Tibial artery (tissue), 4 donors: ENCODE measurements around the gene TRDN.

ENCODE experiments used
- DNase-seq, 2 donors: peaks; one replicate each; pipeline ENCODE4 v3.0.0-alpha.2; 2019
- H3K27ac ChIP-seq, 2 donors: fragments of 200-600 bp; sonication (generic) in 1 of 2; 1 replicate in 1 of 2; 2 replicates in 1 of 2; pipeline ENCODE4 v1.5.1; 2018 to 2019; ENCODE audit warnings: mild to moderate bottlenecking in 1 of 2
- H3K27me3 ChIP-seq, 2 donors: fragments of 200-600 bp; sonication (generic) in 1 of 2; one replicate each; pipeline versions ENCODE4 v1.5.1 to v1.6.0; 2016 to 2019
- H3K36me3 ChIP-seq, 3 donors: fragments of 200-600 bp; sonication (generic) in 2 of 3; one replicate each; pipeline ENCODE4 v1.5.1; 2016 to 2019; ENCODE audit warnings: mild to moderate bottlenecking in 2 of 3
- H3K4me1 ChIP-seq, 4 donors: fragments of 200-600 bp; sonication (generic) in 2 of 4; 1 replicate in 3 of 4; 2 replicates in 1 of 4; pipeline ENCODE4 v1.5.1; 2016 to 2019
- H3K4me3 ChIP-seq, 2 donors: fragments of 200-600 bp; sonication (generic) in 1 of 2; 1 replicate in 1 of 2; 2 replicates in 1 of 2; pipeline ENCODE4 v1.5.1; 2018 to 2019; ENCODE audit warnings: mild to moderate bottlenecking in 2 of 2
- H3K9me3 ChIP-seq, 3 donors: fragments of 200-600 bp; sonication (generic) in 1 of 3; one replicate each; pipeline ENCODE4 v1.5.1; 2016 to 2019
- CTCF ChIP-seq, 2 experiments: fragments of 200-600 bp in 1 of 2; fragments of 450-650 bp in 1 of 2; IDR thresholded peaks; one replicate each; pipeline ENCODE4 v1.5.1; 2017 to 2019; ENCODE audit warnings: antibody characterized with exemption in 2 of 2, mild to moderate bottlenecking in 1 of 2, moderate library complexity in 1 of 2
- intact Hi-C: fragments of 100-400 bp; cut with DNase I; formaldehyde crosslinking; loops from one replicate; pipeline ENCODE4 v1.15.0; 2023; ENCODE audit warnings: low total_unique reads

TRDN gene

DNA sequence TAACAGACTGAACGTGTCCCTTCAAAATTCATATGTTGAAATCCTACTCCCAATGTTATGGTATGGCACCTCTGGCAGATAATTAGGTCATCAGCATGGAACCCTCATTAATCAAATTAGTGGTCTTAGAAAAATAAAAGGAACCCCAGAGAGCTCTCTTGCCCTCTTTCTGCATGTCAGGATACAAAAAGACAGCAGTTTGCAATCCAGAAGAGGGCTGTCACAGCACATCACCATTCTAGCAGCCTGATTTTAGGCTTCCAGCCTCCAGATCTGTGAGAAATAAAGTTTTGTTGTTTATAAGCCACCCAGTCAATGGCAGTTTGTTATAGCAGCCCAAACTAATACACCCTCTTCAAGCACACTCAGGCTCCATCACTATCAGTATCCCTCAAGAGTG, 292.9 kb downstream of the TRDN start:
- intact Hi-C loops = no loop called here

DNA sequence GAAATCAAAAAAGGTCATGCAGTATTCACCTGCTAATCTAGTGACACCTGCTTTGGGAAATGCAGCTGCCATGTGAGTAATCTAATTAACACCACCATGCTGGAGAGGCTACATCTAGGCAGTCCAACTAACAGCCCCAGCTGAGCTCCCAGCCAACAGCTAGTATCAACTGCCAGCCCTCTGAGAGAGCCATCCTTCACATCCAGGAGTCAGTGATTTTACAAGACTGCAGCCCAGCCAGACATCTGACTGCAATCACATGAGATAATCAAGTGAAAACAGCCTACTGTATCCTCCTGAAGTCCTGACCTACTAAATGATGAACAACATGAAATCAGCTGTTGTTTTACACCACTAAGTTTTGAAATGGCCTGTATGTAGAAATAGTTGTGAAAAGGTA, 298.4 kb downstream of the TRDN start:
- Histone ChIP-seq H3K9me3 (no peaks in the 10 kb centered on the region), H3K4me3 (no peak overlapping the region), H3K4me1 (no peaks in the 10 kb centered on the region), H3K27me3 (no peaks in the 10 kb centered on the region), H3K36me3 (no peaks in the 10 kb centered on the region), H3K27ac (no peak overlapping the region)
- TF ChIP-seq CTCF (IDR thresholded peaks at IDR 0.05) = no peak
- intact Hi-C loops = no loop called here
- DNase-seq = no peak

More for the DNA sequence above, 292.9 kb downstream of the TRDN start:
- no peaks in the 10 kb centered on the region for H3K36me3 ChIP-seq
- no peaks in the 10 kb centered on the region for H3K9me3 ChIP-seq
- H3K4me1 ChIP-seq = no peaks in the 10 kb centered on the region
- H3K27ac ChIP-seq = no peak overlapping the region
- TF ChIP-seq CTCF (IDR thresholded peaks at IDR 0.05) = no peak
- no peak overlapping the region for H3K4me3 ChIP-seq
- DNase-seq = no peak
- H3K27me3 ChIP-seq = no peaks in the 10 kb centered on the region

DNA sequence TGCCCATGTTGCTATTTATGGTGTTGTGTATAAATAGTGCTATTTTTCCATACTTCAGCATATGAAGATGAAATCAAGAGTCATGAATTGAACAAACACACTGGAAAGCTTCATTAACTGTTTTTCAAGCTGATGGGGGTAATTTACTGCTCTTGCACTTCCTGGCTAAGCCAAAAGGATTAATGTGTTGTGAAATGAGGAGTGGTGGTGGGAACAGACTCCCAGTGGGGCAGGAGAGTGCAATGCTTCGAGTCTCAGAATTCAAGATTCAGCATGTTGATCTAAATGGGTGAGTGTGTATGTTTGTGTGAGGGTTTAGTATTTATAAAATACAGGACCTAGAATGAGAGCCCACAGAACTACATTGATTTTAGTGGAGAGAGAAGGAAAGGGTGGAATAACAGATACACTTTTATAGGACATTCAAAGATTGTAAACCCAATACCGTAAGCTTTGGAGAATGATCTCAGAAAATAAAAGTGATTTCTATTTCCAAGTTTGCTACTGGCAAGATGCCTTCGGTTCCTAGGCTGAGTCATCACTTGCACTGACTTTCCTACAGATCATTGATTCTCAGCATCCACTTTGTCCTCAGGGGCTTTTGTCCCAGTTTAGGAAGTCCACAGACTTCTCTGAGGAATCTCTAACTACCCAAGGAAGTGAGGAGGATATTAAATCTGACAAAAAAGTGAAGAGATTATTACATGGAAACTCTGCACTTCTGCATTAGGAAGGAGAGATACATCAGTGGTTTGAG, 303.6 kb downstream of the TRDN start:
- no peak overlapping the region for H3K4me3 ChIP-seq
- no peak overlapping the region for H3K27ac ChIP-seq

GRCh38 chr6:123332070-123332469, 304.7 kb downstream of the TRDN start:
- TF ChIP-seq CTCF (IDR thresholded peaks at IDR 0.05) = no peak
- no peak for DNase-seq
- H3K4me3 ChIP-seq = no peak overlapping the region

More for the DNA sequence above, 303.6 kb downstream of the TRDN start:
- Histone ChIP-seq H3K36me3 (no peaks in the 10 kb centered on the region), H3K27me3 (no peaks in the 10 kb centered on the region), H3K9me3 (no peaks in the 10 kb centered on the region), H3K4me1 (no peaks in the 10 kb centered on the region)
- no peak for DNase-seq
- TF ChIP-seq CTCF (IDR thresholded peaks at IDR 0.05) = no peak
- intact Hi-C loops = no loop called here

GRCh38 chr6:123329337-123329736, 307.4 kb downstream of the TRDN start:
- no peaks in the 10 kb centered on the region for H3K36me3 ChIP-seq

More at GRCh38 chr6:123332070-123332469, 304.7 kb downstream of the TRDN start:
- H3K27ac ChIP-seq = no peak overlapping the region
- H3K4me1 ChIP-seq = no peaks in the 10 kb centered on the region
- no peaks in the 10 kb centered on the region for H3K36me3 ChIP-seq
- H3K27me3 ChIP-seq = no peaks in the 10 kb centered on the region
- intact Hi-C loops = no loop called here
- H3K9me3 ChIP-seq = no peaks in the 10 kb centered on the region

More at GRCh38 chr6:123329337-123329736, 307.4 kb downstream of the TRDN start:
- Histone ChIP-seq H3K27me3 (no peaks in the 10 kb centered on the region), H3K4me1 (no peaks in the 10 kb centered on the region), H3K4me3 (no peak overlapping the region), H3K27ac (no peak overlapping the region), H3K9me3 (no peaks in the 10 kb centered on the region)
- intact Hi-C loops = no loop called here
- no peak for DNase-seq
- no peak for TF ChIP-seq CTCF (IDR thresholded peaks at IDR 0.05)
